Fibroblast of villous mesenchyme (primary cell): Measurements from ENCODE around the gene SLX4. TPM values are rescaled to one million over a fixed set of nuclear protein-coding genes. Genes with fewer than 3 reads are reported as not detected.

ENCODE experiments used
- DNase-seq: peaks from one replicate; pipeline ENCODE4 v3.0.0-alpha.2; 2010; ENCODE audit warnings: low read depth
- H3K4me3 ChIP-seq: 2 replicates; pipeline ENCODE4 v1.5.1; 2011; ENCODE audit warnings: low read depth, mild to moderate bottlenecking, low read length
- total RNA-seq: library from RNA; depleted of rRNA; stranded (reverse); fragments of >200 nt; gene quantifications from 2 replicates; pipeline ENCODE4 v1.2.3, GENCODE V29; 2012
- TF ChIP-seq, protein P1 (sequence below): IDR thresholded peaks from 2 replicates; pipeline ENCODE4 v1.5.1; 2012; ENCODE audit warnings: low read depth, mild to moderate bottlenecking, low read length; ENCODE audit not compliant: insufficient read depth

Gene SLX4
- total RNA-seq, 1 donor = 7.3 TPM

DNA sequence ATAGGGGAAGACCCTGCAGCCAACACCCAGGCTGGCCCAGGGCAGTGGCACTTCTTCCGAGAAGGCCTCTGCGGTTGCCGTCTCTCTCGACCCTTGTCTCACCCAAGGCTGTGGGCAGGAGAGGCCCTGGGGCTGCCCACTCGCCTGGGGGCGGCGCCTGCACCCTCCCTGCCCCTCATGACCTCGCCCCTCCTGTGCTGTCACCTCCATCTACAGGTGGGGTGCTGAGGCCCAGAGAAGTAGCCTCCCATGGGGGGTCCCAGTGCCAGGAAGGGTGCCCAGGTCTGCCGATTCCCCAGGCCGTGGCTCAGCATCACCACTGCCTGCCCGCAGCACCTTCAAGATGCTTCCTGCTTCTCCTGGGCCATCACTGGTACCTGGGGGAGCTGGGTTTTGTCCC lies 35.2 kb downstream of the SLX4 start:
- TF ChIP-seq, protein P1, sequence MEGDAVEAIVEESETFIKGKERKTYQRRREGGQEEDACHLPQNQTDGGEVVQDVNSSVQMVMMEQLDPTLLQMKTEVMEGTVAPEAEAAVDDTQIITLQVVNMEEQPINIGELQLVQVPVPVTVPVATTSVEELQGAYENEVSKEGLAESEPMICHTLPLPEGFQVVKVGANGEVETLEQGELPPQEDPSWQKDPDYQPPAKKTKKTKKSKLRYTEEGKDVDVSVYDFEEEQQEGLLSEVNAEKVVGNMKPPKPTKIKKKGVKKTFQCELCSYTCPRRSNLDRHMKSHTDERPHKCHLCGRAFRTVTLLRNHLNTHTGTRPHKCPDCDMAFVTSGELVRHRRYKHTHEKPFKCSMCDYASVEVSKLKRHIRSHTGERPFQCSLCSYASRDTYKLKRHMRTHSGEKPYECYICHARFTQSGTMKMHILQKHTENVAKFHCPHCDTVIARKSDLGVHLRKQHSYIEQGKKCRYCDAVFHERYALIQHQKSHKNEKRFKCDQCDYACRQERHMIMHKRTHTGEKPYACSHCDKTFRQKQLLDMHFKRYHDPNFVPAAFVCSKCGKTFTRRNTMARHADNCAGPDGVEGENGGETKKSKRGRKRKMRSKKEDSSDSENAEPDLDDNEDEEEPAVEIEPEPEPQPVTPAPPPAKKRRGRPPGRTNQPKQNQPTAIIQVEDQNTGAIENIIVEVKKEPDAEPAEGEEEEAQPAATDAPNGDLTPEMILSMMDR = no peak
- no peak for DNase-seq
- no peak overlapping the region for H3K4me3 ChIP-seq

DNA sequence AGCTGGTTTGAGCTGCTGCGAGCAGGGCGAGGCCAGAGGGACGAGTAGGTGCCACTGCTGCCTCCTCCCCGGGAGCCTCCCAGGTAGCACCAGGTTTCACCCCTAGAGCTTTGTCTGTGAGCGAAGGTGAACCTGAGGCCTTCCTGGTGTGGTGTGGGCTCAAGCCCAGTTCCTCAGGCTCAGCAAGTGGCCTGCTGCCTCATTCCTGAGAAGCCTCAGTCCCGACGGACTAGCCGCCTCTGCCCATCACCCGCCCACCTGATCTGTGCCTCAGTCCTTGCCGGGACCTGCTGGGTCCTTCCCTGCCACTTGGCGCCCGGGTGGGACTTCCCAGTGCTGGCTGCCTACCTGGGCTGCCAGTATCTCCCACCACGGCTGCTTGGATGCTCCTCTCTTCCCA lies 35.9 kb downstream of the SLX4 start:
- TF ChIP-seq, protein P1 = no peak
- DNase-seq = no peak
- no peak overlapping the region for H3K4me3 ChIP-seq

DNA sequence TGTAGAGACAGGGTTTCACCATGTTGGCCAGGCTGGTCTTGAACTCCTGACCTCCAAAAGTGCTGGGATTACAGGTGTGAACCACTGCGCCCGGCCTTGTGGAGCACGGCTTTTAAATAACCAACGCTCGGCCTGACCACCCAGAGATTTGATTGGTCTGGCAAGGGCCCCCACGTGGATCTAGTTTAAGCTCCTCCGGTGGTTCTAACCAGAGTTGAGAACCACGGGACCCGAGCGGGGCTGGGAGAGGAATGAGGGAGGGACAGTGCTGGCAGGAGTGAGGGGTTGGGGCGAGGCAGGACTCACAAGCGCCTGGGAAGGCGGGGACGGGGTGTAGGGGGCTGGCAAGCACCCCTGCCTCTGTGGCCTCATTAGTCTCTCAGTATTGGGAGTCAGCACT lies 37.2 kb downstream of the SLX4 start:
- no peak for DNase-seq
- no peak overlapping the region for H3K4me3 ChIP-seq
- TF ChIP-seq, protein P1 = no peak

DNA sequence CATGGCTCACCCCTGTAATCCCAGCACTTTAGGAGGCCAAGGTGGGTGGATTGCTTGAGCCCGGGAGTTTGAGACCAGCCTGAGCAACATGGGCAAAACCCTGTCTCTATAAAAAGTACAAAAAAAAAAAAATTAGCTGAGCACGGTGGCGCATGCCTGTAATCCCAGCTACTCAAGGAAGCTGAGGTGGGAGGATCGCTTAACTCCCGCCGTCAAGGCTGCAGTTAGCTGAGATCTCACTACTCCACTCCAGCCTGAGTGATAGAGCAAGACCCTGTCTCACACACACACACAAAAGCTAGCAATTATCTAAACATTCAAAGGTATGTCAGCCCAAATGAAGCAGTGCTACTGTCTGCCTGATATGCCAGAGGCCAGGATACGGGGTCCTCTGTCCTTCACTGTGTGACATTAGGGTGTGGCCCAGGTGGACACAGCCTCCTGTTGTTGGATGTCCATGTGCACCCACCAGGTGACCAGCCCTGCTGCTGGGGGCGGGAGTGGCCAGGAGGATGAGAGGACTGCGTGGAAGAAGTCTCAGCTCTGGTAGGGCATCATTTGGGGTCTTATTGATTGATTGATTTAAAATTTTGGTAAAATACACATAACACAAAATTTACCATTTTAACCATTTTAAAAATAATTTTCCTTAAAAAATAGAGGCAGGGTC lies 38.1 kb downstream of the SLX4 start:
- TF ChIP-seq, protein P1 = no peak
- no peak overlapping the region for H3K4me3 ChIP-seq
- no peak for DNase-seq

DNA sequence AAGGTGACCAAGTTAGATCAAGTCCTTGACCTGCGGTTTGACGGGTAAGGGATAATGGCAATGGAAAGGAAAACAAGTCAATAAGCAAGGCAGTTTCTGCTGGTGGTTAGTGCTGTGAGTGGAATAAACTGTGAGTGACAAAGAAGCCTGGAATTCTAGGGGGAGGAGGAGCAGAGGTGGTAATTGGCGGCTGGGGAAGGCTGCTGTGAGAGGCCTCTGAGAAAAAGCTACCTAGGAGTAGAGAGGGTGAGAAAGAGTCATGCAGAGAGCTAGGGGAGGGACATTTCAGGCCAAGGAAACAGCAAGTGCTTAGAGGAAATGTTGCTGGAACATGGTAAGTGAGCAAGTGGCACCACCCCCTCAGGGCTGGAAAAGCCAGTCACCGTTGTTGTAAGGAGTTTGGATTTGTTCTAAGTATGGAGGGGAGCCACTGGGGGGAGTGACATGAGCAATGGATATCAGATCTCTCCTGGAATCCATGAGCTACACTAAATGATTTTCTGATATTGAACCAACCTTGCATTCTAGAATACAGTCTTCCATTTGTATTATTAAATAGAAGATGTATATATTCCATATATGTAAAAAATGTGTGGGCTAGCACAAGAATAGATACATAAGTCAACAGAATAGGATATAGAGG lies 40.9 kb downstream of the SLX4 start:
- TF ChIP-seq, protein P1 = no peak
- DNase-seq = peak; percentile 14

DNA sequence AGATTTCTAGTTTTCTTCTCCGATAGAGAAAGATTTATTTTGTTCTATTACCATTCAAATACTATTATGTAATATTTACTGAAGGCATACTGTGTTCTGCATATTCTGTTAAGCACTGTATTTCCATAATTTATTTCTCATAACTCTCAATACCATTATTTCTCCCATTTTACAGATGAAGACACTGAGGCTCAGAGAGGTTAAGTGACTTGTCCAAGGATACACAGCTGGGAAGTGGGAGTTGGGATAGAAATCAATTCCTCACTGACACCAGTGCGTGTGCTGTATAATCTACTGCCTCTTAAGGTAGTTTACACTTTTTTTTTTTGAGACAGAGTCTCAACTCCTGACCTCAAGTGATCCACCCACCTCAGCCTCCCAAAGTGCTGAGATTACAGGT lies 41.6 kb downstream of the SLX4 start:
- DNase-seq = no peak

More for the DNA sequence above, 40.9 kb downstream of the SLX4 start:
- H3K4me3 ChIP-seq = no peak overlapping the region

More for the DNA sequence above, 41.6 kb downstream of the SLX4 start:
- no peak overlapping the region for H3K4me3 ChIP-seq
- TF ChIP-seq, protein P1 = no peak
